ENCODE results near the gene HCFC1R1.

- TF ChIP-seq CTCF (IDR thresholded peaks at IDR 0.05; ENCODE audit: control extremely low read depth in 1 of 3, insufficient read depth in 1 of 3, low read depth in 1 of 3, low read length in 3 of 3), result no peak
- no peak for TF ChIP-seq POLR2AphosphoS5 (IDR thresholded peaks at IDR 0.05; ENCODE audit: low read depth, low read length)
- TF ChIP-seq SP4 (IDR thresholded peaks at IDR 0.05; ENCODE audit: low read length), result no peak
- TF ChIP-seq SIN3A (conservative IDR thresholded peaks at IDR 0.05 in 1 of 2, IDR thresholded peaks at IDR 0.05 in 1 of 2; ENCODE audit: low read depth in 1 of 2, low read length in 2 of 2), result no peak
- no peak for TF ChIP-seq EP300 (IDR thresholded peaks at IDR 0.05; ENCODE audit: borderline replicate concordance in 1 of 2, low read depth in 2 of 2, low read length in 2 of 2)
- TF ChIP-seq CHD1 (IDR thresholded peaks at IDR 0.05; ENCODE audit: low read depth, low read length), result no peak
- no peak for TF ChIP-seq HDAC2 (IDR thresholded peaks at IDR 0.05; ENCODE audit: borderline replicate concordance in 1 of 2, low read depth in 2 of 2, low read length in 2 of 2)
- TF ChIP-seq FOSL1 (IDR thresholded peaks at IDR 0.05; ENCODE audit: insufficient read depth, low read depth, low read length), result no peak
- no peak for TF ChIP-seq POLR2A (IDR thresholded peaks at IDR 0.05; ENCODE audit: control extremely low read depth in 1 of 2, low read depth in 2 of 2, low read length in 2 of 2)
- TF ChIP-seq CEBPB (IDR thresholded peaks at IDR 0.05; ENCODE audit: low read depth, low read length), result no peak
- no peak for TF ChIP-seq CHD2 (IDR thresholded peaks at IDR 0.05; ENCODE audit: low read length)
- no peak for TF ChIP-seq ATF2 (IDR thresholded peaks at IDR 0.05; ENCODE audit: low read length)
- no peak for TF ChIP-seq USF2 (IDR thresholded peaks at IDR 0.05; ENCODE audit: low read length)
- TF ChIP-seq RBBP5 (IDR thresholded peaks at IDR 0.05; ENCODE audit: borderline replicate concordance, low read depth, low read length), result no peak
Observed at GRCh38 chr16:2987286-2987685, 36.5 kb downstream of the HCFC1R1 start.

Measured in H1 (cell line).